Measurements from ENCODE around the gene RPL22.

RPL22 gene

GRCh38 chr1:6175411-6175828 is 24.0 kb downstream of the RPL22 start:
- FAIRE-seq (no peak), DNase-seq (ENCODE audit: low spot score) (no peak)

GRCh38 chr1:6174621-6175410 is 24.6 kb downstream of the RPL22 start:
- no peak for DNase-seq (ENCODE audit: low spot score)
- no peak for FAIRE-seq

- FAIRE-seq (no peak), DNase-seq (ENCODE audit: low spot score) (no peak)
Measured at GRCh38 chr1:6172549-6172948, 26.8 kb downstream of the RPL22 start.

GRCh38 chr1:6171548-6172124 is 27.8 kb downstream of the RPL22 start:
- no peak for FAIRE-seq
- no peak for DNase-seq (ENCODE audit: low spot score)

- no peak for DNase-seq (ENCODE audit: low spot score)
- FAIRE-seq, result no peak
Measured at GRCh38 chr1:6170742-6171201, 28.6 kb downstream of the RPL22 start.

GRCh38 chr1:6170116-6170741 is 29.2 kb downstream of the RPL22 start:
- FAIRE-seq (no peak), DNase-seq (ENCODE audit: low spot score) (no peak)

- no peak for DNase-seq (ENCODE audit: low spot score)
- FAIRE-seq, result no peak
Measured at GRCh38 chr1:6168947-6169586, 30.3 kb downstream of the RPL22 start.

GRCh38 chr1:6167391-6168303 is 31.7 kb downstream of the RPL22 start:
- DNase-seq (ENCODE audit: low spot score) (no peak), FAIRE-seq (no peak)

GRCh38 chr1:6166655-6167390 is 32.6 kb downstream of the RPL22 start:
- FAIRE-seq (no peak), DNase-seq (ENCODE audit: low spot score) (no peak)

GRCh38 chr1:6166221-6166620 is 33.2 kb downstream of the RPL22 start:
- FAIRE-seq (no peak), DNase-seq (ENCODE audit: low spot score) (no peak)

GRCh38 chr1:6165441-6165985 is 33.9 kb downstream of the RPL22 start:
- FAIRE-seq, result no peak

GRCh38 chr1:6165027-6165426 is 34.4 kb downstream of the RPL22 start:
- no peak for FAIRE-seq
- DNase-seq (ENCODE audit: low spot score), result no peak

More at GRCh38 chr1:6165441-6165985, 33.9 kb downstream of the RPL22 start:
- DNase-seq (ENCODE audit: low spot score), result no peak

GRCh38 chr1:6163973-6164617 is 35.3 kb downstream of the RPL22 start:
- DNase-seq (ENCODE audit: low spot score) (no peak), FAIRE-seq (no peak)

GRCh38 chr1:6163191-6163972 is 36.0 kb downstream of the RPL22 start:
- DNase-seq (ENCODE audit: low spot score), result no peak
- FAIRE-seq, result no peak

- FAIRE-seq, result no peak
- DNase-seq (ENCODE audit: low spot score), result no peak
Measured at GRCh38 chr1:6162773-6163172, 36.6 kb downstream of the RPL22 start.

- FAIRE-seq (no peak), DNase-seq (ENCODE audit: low spot score) (no peak)
Measured at GRCh38 chr1:6162341-6162740, 37.1 kb downstream of the RPL22 start.

- FAIRE-seq, result no peak
- no peak for DNase-seq (ENCODE audit: low spot score)
Measured at GRCh38 chr1:6158181-6158580, 41.2 kb downstream of the RPL22 start.

GRCh38 chr1:6157528-6158174 is 41.7 kb downstream of the RPL22 start:
- DNase-seq (ENCODE audit: low spot score), result peak; percentile 84
- FAIRE-seq, result peak; percentile 93
